ENCODE results near the gene CCDC107.

- TF ChIP-seq ZNF335 (tag by site-specific recombination; conservative IDR thresholded peaks at IDR 0.05) (no peak), ZNF580 (tag by site-specific recombination; IDR thresholded peaks at IDR 0.05) (no peak), REST (tag by site-specific recombination; IDR thresholded peaks at IDR 0.05) (no peak), CTCF (tag by site-specific recombination; IDR thresholded peaks at IDR 0.05) (no peak), ZNF169 (tag by site-specific recombination; IDR thresholded peaks at IDR 0.05) (no peak), ZNF24 (tag by site-specific recombination; IDR thresholded peaks at IDR 0.05) (no peak), RBAK (tag by site-specific recombination; IDR thresholded peaks at IDR 0.05) (no peak)
- TF ChIP-seq, protein P1, sequence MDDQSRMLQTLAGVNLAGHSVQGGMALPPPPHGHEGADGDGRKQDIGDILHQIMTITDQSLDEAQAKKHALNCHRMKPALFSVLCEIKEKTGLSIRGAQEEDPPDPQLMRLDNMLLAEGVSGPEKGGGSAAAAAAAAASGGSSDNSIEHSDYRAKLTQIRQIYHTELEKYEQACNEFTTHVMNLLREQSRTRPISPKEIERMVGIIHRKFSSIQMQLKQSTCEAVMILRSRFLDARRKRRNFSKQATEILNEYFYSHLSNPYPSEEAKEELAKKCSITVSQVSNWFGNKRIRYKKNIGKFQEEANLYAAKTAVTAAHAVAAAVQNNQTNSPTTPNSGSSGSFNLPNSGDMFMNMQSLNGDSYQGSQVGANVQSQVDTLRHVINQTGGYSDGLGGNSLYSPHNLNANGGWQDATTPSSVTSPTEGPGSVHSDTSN (CRISPR knock-in tag; IDR thresholded peaks at IDR 0.05), result no peak
Measured at GRCh38 chr9:35703906-35704672, 46.0 kb downstream of the CCDC107 start.

Data from HEK293 (cell line).